ENCODE data around the gene GNAI3.
A peak's percentile ranks its signal among the peaks of the same experiment; 100 is the strongest.

GNAI3 gene

DNA sequence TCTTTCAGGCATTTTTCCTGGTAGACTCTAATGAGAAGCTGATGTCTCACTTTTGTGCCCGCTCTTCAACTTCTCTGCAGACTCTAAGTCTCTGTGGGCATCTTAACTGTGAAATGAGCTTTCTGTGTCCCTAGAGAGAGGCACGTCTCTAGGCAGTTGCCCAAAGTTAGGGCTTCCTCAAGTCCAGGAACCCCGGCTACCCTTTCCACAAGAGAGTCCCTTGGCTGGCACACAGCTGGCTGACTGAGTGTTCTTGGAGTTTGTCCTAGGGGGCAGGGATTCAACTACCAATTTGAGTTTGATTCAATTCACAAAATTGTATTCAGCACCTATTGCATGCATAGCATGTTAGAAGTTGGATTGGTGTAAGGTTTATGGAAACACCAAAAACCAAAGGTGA is 7.3 kb upstream of the GNAI3 start:
- TF ChIP-seq POLR2AphosphoS5 (IDR thresholded peaks at IDR 0.05; ENCODE audit: low read depth, low read length) (no peak), TAF1 (IDR thresholded peaks at IDR 0.05; ENCODE audit: low read depth, low read length) (no peak), POLR2A (IDR thresholded peaks at IDR 0.05; ENCODE audit: low read depth, low read length) (no peak), PAX5 (IDR thresholded peaks at IDR 0.05; ENCODE audit: insufficient read depth, low read length, severe bottlenecking) (no peak), POU2F2 (IDR thresholded peaks at IDR 0.05; ENCODE audit: low read depth, low read length) (no peak), SPI1 (IDR thresholded peaks at IDR 0.05; ENCODE audit: low read depth, low read length) (no peak)
- DNase-seq (ENCODE audit: insufficient read length, low spot score) (no peak), FAIRE-seq (no peak)

- no peak for FAIRE-seq
Observed at GRCh38 chr1:109542657-109543056, 5.8 kb upstream of the GNAI3 start.

GRCh38 chr1:109543283-109543987 is 5.0 kb upstream of the GNAI3 start:
- DNase-seq (ENCODE audit: insufficient read length, low spot score) (no peak), FAIRE-seq (no peak)
- no peak for TF ChIP-seq SPI1 (IDR thresholded peaks at IDR 0.05; ENCODE audit: low read depth, low read length)
- TF ChIP-seq TAF1 (IDR thresholded peaks at IDR 0.05; ENCODE audit: low read depth, low read length), result no peak
- no peak for TF ChIP-seq PAX5 (IDR thresholded peaks at IDR 0.05; ENCODE audit: insufficient read depth, low read length, severe bottlenecking)
- TF ChIP-seq POLR2AphosphoS5 (IDR thresholded peaks at IDR 0.05; ENCODE audit: low read depth, low read length), result no peak
- no peak for TF ChIP-seq POLR2A (IDR thresholded peaks at IDR 0.05; ENCODE audit: low read depth, low read length)
- no peak for TF ChIP-seq POU2F2 (IDR thresholded peaks at IDR 0.05; ENCODE audit: low read depth, low read length)

More at GRCh38 chr1:109542657-109543056, 5.8 kb upstream of the GNAI3 start:
- no peak for DNase-seq (ENCODE audit: insufficient read length, low spot score)
- TF ChIP-seq SPI1 (IDR thresholded peaks at IDR 0.05; ENCODE audit: low read depth, low read length) (no peak), POLR2A (IDR thresholded peaks at IDR 0.05; ENCODE audit: low read depth, low read length) (no peak), PAX5 (IDR thresholded peaks at IDR 0.05; ENCODE audit: insufficient read depth, low read length, severe bottlenecking) (no peak), TAF1 (IDR thresholded peaks at IDR 0.05; ENCODE audit: low read depth, low read length) (no peak), POU2F2 (IDR thresholded peaks at IDR 0.05; ENCODE audit: low read depth, low read length) (no peak), POLR2AphosphoS5 (IDR thresholded peaks at IDR 0.05; ENCODE audit: low read depth, low read length) (no peak)

DNA sequence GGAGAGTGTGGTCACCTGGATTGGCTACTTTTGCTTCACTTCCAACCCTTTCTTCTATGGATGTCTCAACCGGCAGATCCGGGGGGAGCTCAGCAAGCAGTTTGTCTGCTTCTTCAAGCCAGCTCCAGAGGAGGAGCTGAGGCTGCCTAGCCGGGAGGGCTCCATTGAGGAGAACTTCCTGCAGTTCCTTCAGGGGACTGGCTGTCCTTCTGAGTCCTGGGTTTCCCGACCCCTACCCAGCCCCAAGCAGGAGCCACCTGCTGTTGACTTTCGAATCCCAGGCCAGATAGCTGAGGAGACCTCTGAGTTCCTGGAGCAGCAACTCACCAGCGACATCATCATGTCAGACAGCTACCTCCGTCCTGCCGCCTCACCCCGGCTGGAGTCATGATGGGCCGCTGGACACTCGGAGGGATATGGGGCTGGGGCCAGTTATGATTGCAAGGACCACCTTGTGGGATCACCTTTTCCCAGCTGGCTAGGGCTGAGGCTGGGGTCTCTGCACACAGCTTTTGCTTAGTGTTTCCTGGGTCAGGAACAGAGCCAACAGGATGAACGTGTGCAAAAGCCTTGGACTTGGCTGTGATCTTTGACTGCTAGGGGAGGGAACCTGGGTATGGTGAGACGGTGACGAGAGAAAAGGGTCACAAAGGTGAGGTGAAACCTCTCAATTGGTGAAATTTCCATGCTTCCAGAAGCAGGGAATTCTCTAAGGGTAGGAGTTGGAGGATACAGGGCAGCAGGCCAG is 4.3 kb upstream of the GNAI3 start:
- TF ChIP-seq POLR2A (IDR thresholded peaks at IDR 0.05; ENCODE audit: low read depth, low read length) (no peak), POU2F2 (IDR thresholded peaks at IDR 0.05; ENCODE audit: low read depth, low read length) (no peak), TAF1 (IDR thresholded peaks at IDR 0.05; ENCODE audit: low read depth, low read length) (no peak), PAX5 (IDR thresholded peaks at IDR 0.05; ENCODE audit: insufficient read depth, low read length, severe bottlenecking) (no peak), POLR2AphosphoS5 (IDR thresholded peaks at IDR 0.05; ENCODE audit: low read depth, low read length) (no peak)
- no peak for DNase-seq (ENCODE audit: insufficient read length, low spot score)
- no peak for FAIRE-seq

- FAIRE-seq, result peak; percentile 84
Observed at GRCh38 chr1:109546311-109547109, 1.9 kb upstream of the GNAI3 start.

DNA sequence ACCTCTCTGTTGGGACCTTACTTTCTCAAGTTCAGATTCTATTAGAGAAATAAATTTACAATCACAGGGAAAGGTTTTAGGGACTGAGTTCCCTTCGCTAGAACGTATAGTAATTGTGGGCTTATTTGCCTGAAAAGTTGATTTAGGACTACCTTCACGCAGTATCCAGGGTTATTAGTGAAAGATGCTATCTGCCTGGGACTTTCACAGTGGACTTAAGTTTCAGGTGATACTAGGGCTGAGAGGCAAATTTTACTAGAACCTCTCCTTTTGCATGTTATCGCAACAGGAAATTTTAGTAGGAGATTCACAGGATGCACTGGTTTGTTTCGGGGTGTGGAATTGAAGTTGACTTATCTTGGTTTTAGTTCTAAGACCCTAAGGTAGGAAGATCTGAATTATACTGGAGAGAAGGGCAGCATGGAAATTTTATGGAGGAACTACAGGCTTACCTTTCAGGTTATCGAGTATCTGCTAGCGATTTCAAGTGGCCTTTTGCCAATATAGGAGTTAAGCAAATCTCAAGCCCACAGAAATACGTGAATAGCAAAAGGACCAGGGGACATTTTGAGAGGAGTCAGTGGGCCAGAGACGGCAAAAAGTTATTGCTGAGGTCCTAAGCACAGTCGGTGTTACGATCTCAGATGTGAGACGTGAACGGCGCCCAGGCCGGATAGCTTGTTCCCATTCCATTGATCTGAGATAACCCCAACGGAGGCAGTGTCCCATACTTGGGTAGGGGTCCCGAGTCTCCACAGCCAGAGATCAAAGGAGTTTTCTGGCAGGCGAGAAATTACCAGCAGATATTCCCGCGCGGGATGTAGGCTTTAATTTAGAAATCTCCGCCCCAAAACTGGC is 723 bp upstream of the GNAI3 start:
- DNase-seq (ENCODE audit: insufficient read length, low spot score) (no peak), FAIRE-seq (no peak)

More at GRCh38 chr1:109546311-109547109, 1.9 kb upstream of the GNAI3 start:
- peak; percentile 84 for DNase-seq (ENCODE audit: insufficient read length, low spot score)
- TF ChIP-seq POLR2A (IDR thresholded peaks at IDR 0.05; ENCODE audit: low read depth, low read length), result no peak
- no peak for TF ChIP-seq POLR2AphosphoS5 (IDR thresholded peaks at IDR 0.05; ENCODE audit: low read depth, low read length)
- TF ChIP-seq SPI1 (IDR thresholded peaks at IDR 0.05; ENCODE audit: low read depth, low read length), result no peak
- no peak for TF ChIP-seq PAX5 (IDR thresholded peaks at IDR 0.05; ENCODE audit: insufficient read depth, low read length, severe bottlenecking)
- TF ChIP-seq TAF1 (IDR thresholded peaks at IDR 0.05; ENCODE audit: low read depth, low read length), result no peak
- TF ChIP-seq POU2F2 (IDR thresholded peaks at IDR 0.05; ENCODE audit: low read depth, low read length), result no peak

GRCh38 chr1:109556563-109556962 is 8.1 kb downstream of the GNAI3 start:
- FAIRE-seq (no peak), DNase-seq (ENCODE audit: insufficient read length, low spot score) (no peak)
- no peak for TF ChIP-seq POLR2A (IDR thresholded peaks at IDR 0.05; ENCODE audit: low read depth, low read length)
- TF ChIP-seq POU2F2 (IDR thresholded peaks at IDR 0.05; ENCODE audit: low read depth, low read length), result no peak
- no peak for TF ChIP-seq SPI1 (IDR thresholded peaks at IDR 0.05; ENCODE audit: low read depth, low read length)
- TF ChIP-seq POLR2AphosphoS5 (IDR thresholded peaks at IDR 0.05; ENCODE audit: low read depth, low read length), result no peak

More for the DNA sequence above, 723 bp upstream of the GNAI3 start:
- no peak for TF ChIP-seq POLR2AphosphoS5 (IDR thresholded peaks at IDR 0.05; ENCODE audit: low read depth, low read length)
- no peak for TF ChIP-seq POU2F2 (IDR thresholded peaks at IDR 0.05; ENCODE audit: low read depth, low read length)
- no peak for TF ChIP-seq PAX5 (IDR thresholded peaks at IDR 0.05; ENCODE audit: insufficient read depth, low read length, severe bottlenecking)
- no peak for TF ChIP-seq SPI1 (IDR thresholded peaks at IDR 0.05; ENCODE audit: low read depth, low read length)
- no peak for TF ChIP-seq POLR2A (IDR thresholded peaks at IDR 0.05; ENCODE audit: low read depth, low read length)
- TF ChIP-seq TAF1 (IDR thresholded peaks at IDR 0.05; ENCODE audit: low read depth, low read length), result no peak

GRCh38 chr1:109557520-109557919 is 9.1 kb downstream of the GNAI3 start:
- DNase-seq (ENCODE audit: insufficient read length, low spot score) (no peak), FAIRE-seq (no peak)
- TF ChIP-seq POU2F2 (IDR thresholded peaks at IDR 0.05; ENCODE audit: low read depth, low read length), result no peak
- TF ChIP-seq SPI1 (IDR thresholded peaks at IDR 0.05; ENCODE audit: low read depth, low read length), result no peak
- no peak for TF ChIP-seq PAX5 (IDR thresholded peaks at IDR 0.05; ENCODE audit: insufficient read depth, low read length, severe bottlenecking)
- TF ChIP-seq POLR2A (IDR thresholded peaks at IDR 0.05; ENCODE audit: low read depth, low read length), result no peak
- TF ChIP-seq TAF1 (IDR thresholded peaks at IDR 0.05; ENCODE audit: low read depth, low read length), result no peak
- TF ChIP-seq POLR2AphosphoS5 (IDR thresholded peaks at IDR 0.05; ENCODE audit: low read depth, low read length), result no peak
